B cell (primary cell): ENCODE results near the gene MALL. TPM values are rescaled to one million over a fixed set of nuclear protein-coding genes. Genes with fewer than 3 reads are reported as not detected.

ENCODE experiments used
- ATAC-seq: fragments of 200-7000 bp; cut with Tn5 transposase; one replicate; pipeline ENCODE4 v1.10.0; 2021; ENCODE audit warnings: low read depth, mild to moderate bottlenecking, moderate number of reproducible peaks, moderate library complexity
- CTCF ChIA-PET: fragments of 350-600 bp; sonication (Branson Sonifier 250); formaldehyde crosslinking; loops from one replicate; lab custom pipeline; 2021; ENCODE audit warnings: antibody characterized with exemption, inconsistent platforms; lab: Charles Lee
- POLR2A ChIA-PET: fragments of 350-600 bp; sonication (Branson Sonifier 250); formaldehyde crosslinking; loops from one replicate; lab custom pipeline; 2021; ENCODE audit warnings: antibody characterized with exemption; lab: Charles Lee
- DNase-seq: peaks from one replicate; pipeline ENCODE4 v3.0.0; 2013
- H2AFZ ChIP-seq: 2 replicates; pipeline ENCODE4 v1.6.1; 2012; ENCODE audit warnings: mild to moderate bottlenecking, low read depth, low read length; ENCODE audit not compliant: insufficient read depth, poor library complexity, severe bottlenecking
- H3K27ac ChIP-seq, 2 donors: 1 replicate in 1 of 2; 2 replicates in 1 of 2; pipeline ENCODE4 v1.5.1; 2012 to 2013; ENCODE audit warnings: low read length in 2 of 2, mild to moderate bottlenecking in 2 of 2, moderate library complexity in 1 of 2
- H3K27me3 ChIP-seq, 4 experiments: fragments of 200-600 bp in 1 of 4; sonication (generic) in 1 of 4; replicated peaks in 1 of 4; 1 replicate in 2 of 4; 2 replicates in 2 of 4; pipeline versions ENCODE4 v1.6.1 to v1.7.0; 2013 to 2016; ENCODE audit warnings: low read length in 3 of 4, mild to moderate bottlenecking in 2 of 4, mixed read lengths in 1 of 4, moderate library complexity in 1 of 4; ENCODE audit not compliant: insufficient read depth in 4 of 4, control insufficient read depth in 3 of 4; ENCODE audit errors: control extremely low read depth in 1 of 4
- H3K36me3 ChIP-seq, 2 experiments: replicated peaks in 1 of 2; 1 replicate in 1 of 2; 2 replicates in 1 of 2; pipeline versions ENCODE4 v1.6.1 to v1.7.1; 2013; ENCODE audit warnings: low read length in 1 of 2; ENCODE audit not compliant: insufficient read depth in 2 of 2, control insufficient read depth in 1 of 2; ENCODE audit errors: control extremely low read depth in 1 of 2, extremely low read depth in 1 of 2
- H3K4me1 ChIP-seq, 2 donors: fragments of 200-600 bp in 1 of 2; sonication (generic) in 1 of 2; 1 replicate in 1 of 2; 2 replicates in 1 of 2; pipeline versions ENCODE4 v1.5.1 to v1.6.1; 2013 to 2017; ENCODE audit warnings: low read length in 2 of 2; ENCODE audit not compliant: control insufficient read depth in 2 of 2, insufficient read depth in 2 of 2
- H3K4me2 ChIP-seq: replicated peaks from 2 replicates; pipeline ENCODE3; 2012; ENCODE audit warnings: mild to moderate bottlenecking, low read depth, low read length; ENCODE audit not compliant: poor library complexity, severe bottlenecking
- H3K4me3 ChIP-seq, 5 experiments: fragments of 200-600 bp in 1 of 5; sonication (generic) in 1 of 5; 1 replicate in 3 of 5; 2 replicates in 2 of 5; pipeline versions ENCODE4 v1.5.1 to v1.7.0; 2011 to 2016; ENCODE audit warnings: low read length in 4 of 5, mild to moderate bottlenecking in 4 of 5, low read depth in 2 of 5, control low read depth in 1 of 5, moderate library complexity in 1 of 5; ENCODE audit not compliant: insufficient read depth in 1 of 5; ENCODE audit errors: control extremely low read depth in 1 of 5, extremely low read depth in 1 of 5
- H3K79me2 ChIP-seq: fragments of 200-600 bp; sonication (generic); one replicate; pipeline ENCODE4 v1.6.0; 2016; ENCODE audit warnings: low read length; ENCODE audit not compliant: control insufficient read depth, insufficient read depth
- H3K9ac ChIP-seq: fragments of 200-600 bp; sonication (generic); 2 replicates; pipeline ENCODE4 v1.6.1; 2017; ENCODE audit warnings: mild to moderate bottlenecking, low read length, moderate library complexity
- H3K9me3 ChIP-seq, 3 donors: one replicate each; pipeline versions ENCODE4 v1.6.1 to v1.7.1; 2013; ENCODE audit warnings: low read length in 2 of 3; ENCODE audit not compliant: control insufficient read depth in 2 of 3, insufficient read depth in 1 of 3; ENCODE audit errors: control extremely low read depth in 1 of 3
- H4K20me1 ChIP-seq: 2 replicates; pipeline ENCODE4 v1.6.0; 2012; ENCODE audit warnings: mild to moderate bottlenecking, low read length; ENCODE audit not compliant: insufficient read depth, control insufficient read depth, poor library complexity, severe bottlenecking
- H3K27ac Mint-ChIP-seq: one replicate; pipeline ENCODE4 v1.8.0; 2021; ENCODE audit warnings: mixed read lengths
- H3K27me3 Mint-ChIP-seq: one replicate; pipeline ENCODE4 v1.8.0; 2021; ENCODE audit warnings: mixed read lengths
- H3K4me1 Mint-ChIP-seq: one replicate; pipeline ENCODE4 v1.8.0; 2021; ENCODE audit warnings: mixed read lengths
- H3K4me3 Mint-ChIP-seq: one replicate; pipeline ENCODE4 v1.8.0; 2021; ENCODE audit warnings: mixed read lengths
- H3K9me3 Mint-ChIP-seq: one replicate; pipeline ENCODE4 v1.8.0; 2022; ENCODE audit warnings: mixed read lengths; ENCODE audit not compliant: insufficient read depth
- EZH2 ChIP-seq: IDR thresholded peaks from 2 replicates; pipeline ENCODE4 v1.6.1; 2012; ENCODE audit warnings: borderline replicate concordance, low read depth, mild to moderate bottlenecking, moderate library complexity, low read length; ENCODE audit not compliant: insufficient read depth, poor library complexity, severe bottlenecking
- WGBS: methylation state at CpG from one replicate; pipeline ENCODE4 v1.1.5; 2013; ENCODE audit warnings: missing lambda C conversion rate; ENCODE audit not compliant: insufficient coverage; 5-methylcytosine and 5-hydroxymethylcytosine counted together
- intact Hi-C: fragments of 100-400 bp; cut with micrococcal nuclease; formaldehyde crosslinking; loops from one replicate; pipeline ENCODE4 v1.10.0; 2022
- polyA plus RNA-seq: library from polyadenylated mRNA; depleted of rRNA; stranded (reverse); fragments of >200 nt; gene quantifications from 2 replicates; pipeline ENCODE4 v1.2.3, GENCODE V29; 2012
- total RNA-seq, 2 donors: library from RNA; stranded (reverse); fragments of 120-200 nt in 1 of 2; gene quantifications; 1 replicate in 1 of 2; 2 replicates in 1 of 2; pipeline versions ENCODE4 v1.2.3 to v1.2.4, GENCODE V29; 2013 to 2022
- TF ChIP-seq, protein P1 (sequence below): fragments of 200-600 bp; IDR thresholded peaks from one replicate; pipeline ENCODE4 v1.8.0; 2022; ENCODE audit warnings: antibody characterized with exemption, mild to moderate bottlenecking

Gene MALL
- total and polyA plus RNA-seq, 2 donors (not counting 1 experiment from before 2014, with no cell fraction given) = not detected

DNA sequence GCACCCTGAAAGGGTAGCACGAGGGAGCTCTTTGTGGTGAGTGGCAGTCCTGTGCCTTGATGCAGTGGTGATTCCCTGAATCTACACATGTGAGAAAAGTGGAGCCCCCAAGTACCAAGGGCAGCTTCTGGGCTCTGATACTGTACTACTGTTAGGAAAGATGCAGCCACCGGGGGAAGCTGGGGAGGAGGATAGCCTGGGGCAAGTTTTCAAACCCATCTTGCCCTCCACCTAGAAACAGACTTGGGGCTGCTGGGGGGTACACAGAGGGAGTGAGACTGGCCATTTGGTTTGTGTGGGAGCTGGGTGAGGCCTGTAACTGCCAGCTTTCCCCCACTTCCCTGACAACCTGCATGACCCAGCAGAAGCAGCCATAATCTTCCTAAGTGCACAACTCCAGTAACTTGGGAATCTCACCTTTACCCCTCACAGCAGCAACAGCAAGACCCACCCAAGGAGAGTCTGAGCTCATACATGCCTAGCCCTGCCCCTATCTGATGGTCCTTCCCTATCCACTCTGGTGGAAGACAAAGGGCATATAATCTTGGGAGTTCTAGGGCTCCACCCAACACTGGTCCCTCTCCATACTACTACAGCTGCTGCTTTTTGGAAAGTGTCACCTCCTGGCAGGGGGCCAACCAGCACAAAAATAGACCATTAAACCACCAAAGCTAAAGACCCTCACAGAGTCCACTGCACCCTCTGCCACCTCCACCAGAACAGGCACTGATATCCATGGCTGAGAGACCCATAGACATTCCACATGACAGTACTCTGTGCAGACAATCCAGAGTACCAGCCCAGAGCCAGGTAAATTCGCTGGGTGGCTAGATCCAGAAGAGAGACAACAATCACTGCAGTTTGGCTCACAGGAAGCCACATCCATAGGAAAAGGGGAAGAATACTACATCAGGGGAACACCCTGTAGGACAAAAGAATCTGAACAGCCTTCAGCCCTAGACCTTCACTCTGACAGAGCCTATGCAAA is 8.2 kb downstream of the MALL start:
- WGBS = 50% methylated on average over 1 of the region's 3 CpGs
- ChIA-PET POLR2A (no interaction called here), CTCF (no interaction called here)
- DNase-seq (no peak), ATAC-seq (no peak)
- Histone ChIP-seq H4K20me1 (no peaks in the 10 kb centered on the region), H3K9ac (no peak overlapping the region), H3K4me1 (no peaks in the 10 kb centered on the region), H3K36me3 (no peaks in the 10 kb centered on the region), H3K27ac (no peak overlapping the region), H3K79me2 (no peaks in the 10 kb centered on the region), H3K9me3 (peaks cover 0 to 9% (median 0%) of the 10 kb centered on the region in 3 donors), H3K4me2 (no peak overlapping the region), H3K4me3 (no peak overlapping the region), H2AFZ (no peak overlapping the region), H3K27me3 (peaks cover 0 to 8% (median 0%) of the 10 kb centered on the region in 4 experiments)
- intact Hi-C loops = no loop called here
- Mint-ChIP-seq H3K4me1 (no peaks in the 10 kb centered on the region), H3K27me3 (peaks cover 55% of the 10 kb centered on the region), H3K4me3 (no peak overlapping the region), H3K9me3 (no peaks in the 10 kb centered on the region), H3K27ac (no peak overlapping the region)
- no peak for TF ChIP-seq EZH2
- TF ChIP-seq, protein P1, sequence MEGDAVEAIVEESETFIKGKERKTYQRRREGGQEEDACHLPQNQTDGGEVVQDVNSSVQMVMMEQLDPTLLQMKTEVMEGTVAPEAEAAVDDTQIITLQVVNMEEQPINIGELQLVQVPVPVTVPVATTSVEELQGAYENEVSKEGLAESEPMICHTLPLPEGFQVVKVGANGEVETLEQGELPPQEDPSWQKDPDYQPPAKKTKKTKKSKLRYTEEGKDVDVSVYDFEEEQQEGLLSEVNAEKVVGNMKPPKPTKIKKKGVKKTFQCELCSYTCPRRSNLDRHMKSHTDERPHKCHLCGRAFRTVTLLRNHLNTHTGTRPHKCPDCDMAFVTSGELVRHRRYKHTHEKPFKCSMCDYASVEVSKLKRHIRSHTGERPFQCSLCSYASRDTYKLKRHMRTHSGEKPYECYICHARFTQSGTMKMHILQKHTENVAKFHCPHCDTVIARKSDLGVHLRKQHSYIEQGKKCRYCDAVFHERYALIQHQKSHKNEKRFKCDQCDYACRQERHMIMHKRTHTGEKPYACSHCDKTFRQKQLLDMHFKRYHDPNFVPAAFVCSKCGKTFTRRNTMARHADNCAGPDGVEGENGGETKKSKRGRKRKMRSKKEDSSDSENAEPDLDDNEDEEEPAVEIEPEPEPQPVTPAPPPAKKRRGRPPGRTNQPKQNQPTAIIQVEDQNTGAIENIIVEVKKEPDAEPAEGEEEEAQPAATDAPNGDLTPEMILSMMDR = no peak

DNA sequence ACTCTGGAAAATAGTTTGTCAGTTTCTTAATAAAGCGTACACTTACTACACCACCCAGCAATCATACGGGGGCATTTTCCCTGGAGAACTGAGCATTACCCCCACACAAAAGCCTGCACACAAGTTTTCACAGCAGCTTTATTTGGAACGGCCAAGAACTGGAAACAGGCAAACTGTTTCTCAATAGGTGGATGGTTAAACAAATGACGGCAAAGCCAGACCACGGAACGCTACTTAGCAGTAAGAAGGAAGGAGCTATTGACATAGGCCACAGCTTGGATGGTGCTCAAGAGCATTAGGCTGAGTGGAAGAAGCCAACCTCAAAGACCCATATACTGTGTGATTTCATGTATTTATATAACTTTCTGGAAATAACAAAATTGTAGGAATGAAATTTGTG is 9.0 kb downstream of the MALL start:
- H3K9me3 ChIP-seq = peaks cover 0 to 9% (median 0%) of the 10 kb centered on the region in 3 donors
- POLR2A ChIA-PET = no interaction called here
- Mint-ChIP-seq H3K4me1 (no peaks in the 10 kb centered on the region), H3K4me3 (no peak overlapping the region), H3K27ac (no peak overlapping the region), H3K27me3 (peaks cover 61% of the 10 kb centered on the region), H3K9me3 (no peaks in the 10 kb centered on the region)
- H3K27me3 ChIP-seq = peaks cover 0 to 8% (median 0%) of the 10 kb centered on the region in 4 experiments
- no peaks in the 10 kb centered on the region for H3K4me1 ChIP-seq
- intact Hi-C loops = no loop called here
- no peak overlapping the region for H3K4me3 ChIP-seq
- H3K9ac ChIP-seq = no peak overlapping the region
- no peak overlapping the region for H3K27ac ChIP-seq
- H2AFZ ChIP-seq = no peak overlapping the region
- ATAC-seq = no peak
- no peaks in the 10 kb centered on the region for H3K36me3 ChIP-seq
- no peak for DNase-seq
- no peaks in the 10 kb centered on the region for H3K79me2 ChIP-seq
- no peak for TF ChIP-seq EZH2
- TF ChIP-seq, protein P1 = no peak
- H4K20me1 ChIP-seq = no peaks in the 10 kb centered on the region
- CTCF ChIA-PET = no interaction called here
- WGBS = no CpG with 5 or more reads among the region's 6 CpGs
- no peak overlapping the region for H3K4me2 ChIP-seq
